ENCODE data around the gene TVP23A.

DNA sequence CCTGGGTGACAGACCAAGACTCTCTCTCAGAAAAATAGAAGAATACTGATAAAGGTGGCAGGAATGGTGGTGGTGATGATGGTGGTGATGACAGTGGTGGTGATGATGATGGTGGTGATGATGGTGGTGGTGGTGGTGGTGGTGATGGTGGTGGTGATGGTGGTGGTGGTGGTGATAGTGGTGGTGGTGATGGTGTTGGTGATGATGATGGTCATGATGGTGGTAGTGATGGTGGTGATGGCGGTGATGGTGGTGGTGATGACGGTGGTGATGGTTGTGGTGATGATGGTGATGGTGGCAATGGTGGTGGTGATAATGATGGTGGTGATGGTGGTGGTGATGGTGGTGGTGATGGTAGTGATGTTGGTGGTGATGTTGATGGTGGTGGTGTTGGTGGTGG, 40.4 kb upstream of the TVP23A start:
- TF ChIP-seq CTCF (IDR thresholded peaks at IDR 0.05 in 4 of 5, conservative IDR thresholded peaks at IDR 0.05 in 1 of 5) (no peak), POLR2A (IDR thresholded peaks at IDR 0.05) (no peak)

Data from gastrocnemius medialis (tissue), 4 donors.